SK-N-SH treated with all-trans-retinoic acid at 6 μM for 48 hours (cell line): Measurements from ENCODE around the gene GRIK1.

Experiments
- ARNTL ChIP-seq: fragments of 450-650 bp; formaldehyde crosslinking; IDR thresholded peaks from 2 replicates; pipeline ENCODE4 v1.5.0; 2020; ENCODE audit warnings: low read depth, mild to moderate bottlenecking, moderate library complexity, borderline replicate concordance
- BACH2 ChIP-seq: fragments of 250-450 bp; sonication (Bioruptor Pico); IDR thresholded peaks from 2 replicates; pipeline ENCODE4 v1.9.0; 2021; ENCODE audit warnings: mild to moderate bottlenecking, borderline replicate concordance
- CREB5 ChIP-seq: fragments of 250-450 bp; sonication (Bioruptor Pico); IDR thresholded peaks from 2 replicates; pipeline ENCODE4 v1.5.1; 2020; ENCODE audit warnings: low read depth, mild to moderate bottlenecking, moderate library complexity
- CSDC2 ChIP-seq: fragments of 250-450 bp; sonication (Bioruptor Pico); IDR thresholded peaks from 2 replicates; pipeline ENCODE4 v1.5.0; 2020; ENCODE audit warnings: mild to moderate bottlenecking, moderate library complexity
- ESRRG ChIP-seq: fragments of 250-450 bp; sonication (Bioruptor Pico); IDR thresholded peaks from 2 replicates; pipeline ENCODE4 v1.6.1; 2021; ENCODE audit warnings: mild to moderate bottlenecking
- GLIS3 ChIP-seq: fragments of 250-450 bp; sonication (Bioruptor Pico); IDR thresholded peaks from 2 replicates; pipeline ENCODE4 v1.5.0; 2020; ENCODE audit warnings: mild to moderate bottlenecking, moderate library complexity
- PATZ1 ChIP-seq: fragments of 250-450 bp; sonication (Bioruptor Pico); IDR thresholded peaks from 2 replicates; pipeline ENCODE4 v1.8.0; 2020; ENCODE audit warnings: mild to moderate bottlenecking, moderate library complexity, borderline replicate concordance
- PPARA ChIP-seq: fragments of 250-450 bp; sonication (Bioruptor Pico); IDR thresholded peaks from 2 replicates; pipeline ENCODE4 v1.5.0; 2020; ENCODE audit warnings: mild to moderate bottlenecking, borderline replicate concordance
- RARB ChIP-seq: fragments of 250-450 bp; sonication (Bioruptor Pico); IDR thresholded peaks from 2 replicates; pipeline ENCODE4 v1.8.0; 2021; ENCODE audit warnings: mild to moderate bottlenecking, moderate library complexity

DNA sequence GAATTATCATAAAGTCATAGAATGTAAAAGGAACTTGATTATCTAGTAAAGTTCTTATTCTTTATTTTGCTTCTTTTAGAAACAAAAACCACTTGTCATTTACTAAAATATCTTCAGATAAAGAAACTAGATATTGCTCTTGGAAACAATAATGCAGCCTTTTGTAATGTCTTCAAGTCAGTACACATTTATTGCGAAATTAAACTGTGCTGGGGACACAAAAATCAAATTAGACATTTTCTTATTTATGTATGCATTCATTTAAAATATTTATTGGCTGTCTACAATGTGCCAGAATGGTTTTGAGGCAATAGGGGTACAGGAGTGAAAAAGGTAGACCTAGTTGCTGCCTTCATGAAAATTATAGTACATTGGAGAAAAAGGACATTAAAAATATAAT, 201.1 kb downstream of the GRIK1 start:
- TF ChIP-seq CSDC2 (no peak), PATZ1 (no peak), ARNTL (no peak), GLIS3 (no peak), RARB (CRISPR knock-in tag) (no peak), PPARA (no peak), BACH2 (CRISPR knock-in tag) (no peak), CREB5 (CRISPR knock-in tag) (no peak), ESRRG (CRISPR knock-in tag) (no peak)
